ENCODE results near the gene MYADM. TPM values are rescaled to one million over a fixed set of nuclear protein-coding genes. Genes with fewer than 3 reads are reported as not detected.

Gene MYADM
- total RNA-seq, 3 donors from 2014 or later: 30.2 to 54.6 (median 41.9) TPM

GRCh38 chr19:53908935-53909415 lies 41.3 kb downstream of the MYADM start, which contains the start of gene CACNG7:
CACNG7 (plus strand) TSS chr19:53909278; CDS start chr19:53912832, 3,554 bp downstream.
- Histone ChIP-seq H3K27me3 (peaks cover 15 to 86% of the 10 kb centered on the region in 2 donors), H3K4me1 (no peaks in the 10 kb centered on the region), H3K36me3 (no peaks in the 10 kb centered on the region), H3K4me3 (peak within 1 kb of the TSS in 1 of 3 donors; percentile 31), H3K9me3 (no peaks in the 10 kb centered on the region), H3K27ac (no peak within 1 kb of the TSS)
- no peak for DNase-seq (ENCODE audit: low spot score in 2 of 2)
- intact Hi-C loops (cut with DNase I; ENCODE audit: low total_unique reads): no loop called here
- TF ChIP-seq CTCF (IDR thresholded peaks at IDR 0.05) (no peak), POLR2AphosphoS5 (IDR thresholded peaks at IDR 0.05) (no peak), POLR2A (IDR thresholded peaks at IDR 0.05) (no peak)

GRCh38 chr19:53909471-53910169 lies 41.9 kb downstream of the MYADM start:
- TF ChIP-seq POLR2AphosphoS5 (IDR thresholded peaks at IDR 0.05) (no peak), CTCF (IDR thresholded peaks at IDR 0.05) (no peak)
- H3K9me3 ChIP-seq: no peaks in the 10 kb centered on the region
- no peak for DNase-seq (ENCODE audit: low spot score in 2 of 2)
- intact Hi-C loops (cut with DNase I; ENCODE audit: low total_unique reads): no loop called here
- H3K27me3 ChIP-seq: peaks cover 15 to 90% of the 10 kb centered on the region in 2 donors
- H3K27ac ChIP-seq: no peak overlapping the region
- no peak overlapping the region for H3K4me3 ChIP-seq
- no peaks in the 10 kb centered on the region for H3K4me1 ChIP-seq
- no peaks in the 10 kb centered on the region for H3K36me3 ChIP-seq

- Histone ChIP-seq H3K27ac (no peak overlapping the region), H3K9me3 (no peaks in the 10 kb centered on the region), H3K27me3 (peaks cover 15 to 90% of the 10 kb centered on the region in 2 donors), H3K36me3 (no peaks in the 10 kb centered on the region), H3K4me1 (no peaks in the 10 kb centered on the region), H3K4me3 (no peak overlapping the region)
- TF ChIP-seq POLR2A (IDR thresholded peaks at IDR 0.05) (no peak), CTCF (IDR thresholded peaks at IDR 0.05) (no peak), POLR2AphosphoS5 (IDR thresholded peaks at IDR 0.05) (no peak)
- intact Hi-C loops (cut with DNase I; ENCODE audit: low total_unique reads): no loop called here
- no peak for DNase-seq (ENCODE audit: low spot score in 2 of 2)
These were observed 42.5 kb downstream of the MYADM start for GRCh38 chr19:53910170-53910518.

GRCh38 chr19:53912653-53913052 lies 45.0 kb downstream of the MYADM start:
- intact Hi-C loops (cut with DNase I; ENCODE audit: low total_unique reads): no loop called here

More at GRCh38 chr19:53912653-53913052, 45.0 kb downstream of the MYADM start:
- Histone ChIP-seq H3K27ac (no peak overlapping the region), H3K36me3 (no peaks in the 10 kb centered on the region), H3K27me3 (peaks cover 10 to 73% of the 10 kb centered on the region in 2 donors), H3K9me3 (no peaks in the 10 kb centered on the region), H3K4me3 (no peak overlapping the region), H3K4me1 (no peaks in the 10 kb centered on the region)
- no peak for TF ChIP-seq CTCF (IDR thresholded peaks at IDR 0.05)
- TF ChIP-seq POLR2A (IDR thresholded peaks at IDR 0.05): no peak
- no peak for TF ChIP-seq POLR2AphosphoS5 (IDR thresholded peaks at IDR 0.05)
- DNase-seq (ENCODE audit: low spot score in 2 of 2): no peak

All from breast epithelium (tissue), 4 donors.